Fibroblast of lung (primary cell): ENCODE results near the gene CSNK2A1.

Experiments used
- CTCF ChIP-seq, 2 donors: IDR thresholded peaks in 1 of 2; conservative IDR thresholded peaks in 1 of 2; 1 replicate in 1 of 2; 2 replicates in 1 of 2; pipeline ENCODE4 v1.5.1; 2011 to 2012; ENCODE audit warnings: low read length in 2 of 2, control low read depth in 1 of 2, inconsistent platforms in 1 of 2, low read depth in 1 of 2, mild to moderate bottlenecking in 1 of 2
- EZH2 ChIP-seq: IDR thresholded peaks from 2 replicates; pipeline ENCODE4 v1.5.1; 2012; ENCODE audit warnings: low read length, control low read depth, mild to moderate bottlenecking; ENCODE audit errors: missing control alignments

- TF ChIP-seq CTCF (conservative IDR thresholded peaks at IDR 0.05 in 1 of 2, IDR thresholded peaks at IDR 0.05 in 1 of 2; ENCODE audit: low read depth in 1 of 2, low read length in 2 of 2): no peak
- no peak for TF ChIP-seq EZH2
Observed at GRCh38 chr20:478010-478948, 65.3 kb downstream of the CSNK2A1 start.
